Measurements from ENCODE around the gene LRRC71.

- TF ChIP-seq POLR2A (IDR thresholded peaks at IDR 0.05) (no peak), CTCF (IDR thresholded peaks at IDR 0.05) (no peak)
Observed at GRCh38 chr1:156908955-156909354, 11.5 kb upstream of the LRRC71 start.
